Colonic mucosa (tissue), 4 donors: ENCODE measurements around the gene MYCN. TPM values are rescaled to one million over a fixed set of nuclear protein-coding genes. Genes with fewer than 3 reads are reported as not detected.

ENCODE experiments used
- DNase-seq: peaks from one replicate; pipeline ENCODE4 v3.0.0-alpha.2; 2020
- H3K27ac ChIP-seq: fragments of 200-600 bp; one replicate; pipeline ENCODE4 v1.8.0; 2021
- H3K27me3 ChIP-seq: fragments of 200-600 bp; one replicate; pipeline ENCODE4 v1.8.0; 2021
- H3K36me3 ChIP-seq: fragments of 200-600 bp; one replicate; pipeline ENCODE4 v1.8.0; 2021
- H3K4me1 ChIP-seq: fragments of 200-600 bp; one replicate; pipeline ENCODE4 v1.8.0; 2021; ENCODE audit warnings: mild to moderate bottlenecking
- H3K4me3 ChIP-seq: fragments of 200-600 bp; one replicate; pipeline ENCODE4 v1.8.0; 2021
- H3K9ac ChIP-seq, 2 donors: one replicate each; pipeline ENCODE4 v1.7.0; 2013; ENCODE audit warnings: control low read depth in 2 of 2, low read depth in 2 of 2, low read length in 2 of 2
- H3K9me3 ChIP-seq: fragments of 200-600 bp; one replicate; pipeline ENCODE4 v1.8.0; 2021
- CTCF ChIP-seq: fragments of 200-600 bp; IDR thresholded peaks from one replicate; pipeline ENCODE4 v1.8.0; 2022; ENCODE audit warnings: antibody characterized with exemption, mild to moderate bottlenecking
- intact Hi-C: fragments of 100-400 bp; cut with DNase I; formaldehyde crosslinking; loops from one replicate; pipeline ENCODE4 v1.14.1; 2022
- total RNA-seq, 2 donors: library from RNA; stranded (reverse); fragmentation: NEBNext Ultra II Directional in 1 of 2; extraction: Animal tissue kit (Norgen Biotek cat#: 25700) in 1 of 2; gene quantifications; one replicate each; pipeline ENCODE4 v1.2.1, GENCODE V29; 2021
- donor health status: healthy.
- donor health status: DM: no; HTN: no; CAD: no.
- donor health status: DM: no; HTN: no; CAD: no.

Gene MYCN
- total RNA-seq, 2 donors from 2014 or later = 1.5 to 1.7 TPM

- Histone ChIP-seq H3K4me3 (no peak overlapping the region), H3K36me3 (no peaks in the 10 kb centered on the region), H3K9ac (no peak overlapping the region), H3K9me3 (no peaks in the 10 kb centered on the region), H3K27ac (no peak overlapping the region), H3K4me1 (no peaks in the 10 kb centered on the region), H3K27me3 (no peaks in the 10 kb centered on the region)
- no peak for TF ChIP-seq CTCF
- intact Hi-C loops = no loop called here
- DNase-seq = no peak
Observed at GRCh38 chr2:15990151-15991101, 50.1 kb downstream of the MYCN start.

- intact Hi-C loops = no loop called here
- Histone ChIP-seq H3K27ac (no peak overlapping the region), H3K9me3 (no peaks in the 10 kb centered on the region), H3K4me3 (no peak overlapping the region), H3K36me3 (no peaks in the 10 kb centered on the region), H3K4me1 (no peaks in the 10 kb centered on the region), H3K9ac (no peak overlapping the region), H3K27me3 (no peaks in the 10 kb centered on the region)
- no peak for TF ChIP-seq CTCF
- no peak for DNase-seq
Observed at GRCh38 chr2:15991231-15991630, 50.9 kb downstream of the MYCN start.

- Histone ChIP-seq H3K4me1 (no peaks in the 10 kb centered on the region), H3K4me3 (no peak overlapping the region), H3K36me3 (no peaks in the 10 kb centered on the region), H3K9ac (no peak overlapping the region), H3K27ac (no peak overlapping the region), H3K9me3 (no peaks in the 10 kb centered on the region), H3K27me3 (no peaks in the 10 kb centered on the region)
- no peak for DNase-seq
- intact Hi-C loops = no loop called here
- no peak for TF ChIP-seq CTCF
Observed at GRCh38 chr2:15992457-15993231, 52.3 kb downstream of the MYCN start.

- no peak for DNase-seq
- Histone ChIP-seq H3K27me3 (no peaks in the 10 kb centered on the region), H3K4me1 (no peaks in the 10 kb centered on the region), H3K9me3 (no peaks in the 10 kb centered on the region), H3K4me3 (no peak overlapping the region), H3K9ac (no peak overlapping the region), H3K27ac (no peak overlapping the region), H3K36me3 (no peaks in the 10 kb centered on the region)
- intact Hi-C loops = no loop called here
- TF ChIP-seq CTCF = no peak
Observed at GRCh38 chr2:15993232-15993610, 52.9 kb downstream of the MYCN start.

- H3K27ac ChIP-seq = no peak overlapping the region
- no peaks in the 10 kb centered on the region for H3K4me1 ChIP-seq
- H3K9me3 ChIP-seq = no peaks in the 10 kb centered on the region
- intact Hi-C loops = no loop called here
- no peak for DNase-seq
- H3K27me3 ChIP-seq = no peaks in the 10 kb centered on the region
- no peak for TF ChIP-seq CTCF
- H3K36me3 ChIP-seq = no peaks in the 10 kb centered on the region
- H3K9ac ChIP-seq = no peak overlapping the region
- H3K4me3 ChIP-seq = no peak overlapping the region
Observed at GRCh38 chr2:15993666-15994065, 53.3 kb downstream of the MYCN start.
